Parathyroid adenoma (tissue), 2 donors: ENCODE data around the gene ADAMTS16.

ENCODE experiments used
- H2AFZ ChIP-seq: fragments of 300-600 bp; sonication (generic); one replicate; pipeline ENCODE4 v1.7.0; 2017; ENCODE audit warnings: antibody characterized with exemption, mild to moderate bottlenecking
- H3K27ac ChIP-seq: fragments of 300-600 bp; sonication (generic); one replicate; pipeline ENCODE4 v1.7.0; 2017
- H3K27me3 ChIP-seq: fragments of 300-600 bp; sonication (generic); one replicate; pipeline ENCODE4 v1.7.0; 2017; ENCODE audit warnings: low read length; ENCODE audit not compliant: control insufficient read depth, insufficient read depth
- H3K36me3 ChIP-seq: fragments of 300-600 bp; sonication (generic); one replicate; pipeline ENCODE4 v1.7.0; 2017; ENCODE audit warnings: low read length; ENCODE audit not compliant: control insufficient read depth, insufficient read depth
- H3K4me1 ChIP-seq: fragments of 300-600 bp; sonication (generic); one replicate; pipeline ENCODE4 v1.7.0; 2017; ENCODE audit warnings: control low read depth
- H3K4me2 ChIP-seq: fragments of 300-600 bp; sonication (generic); one replicate; pipeline ENCODE4 v1.7.0; 2017; ENCODE audit warnings: low read length
- H3K4me3 ChIP-seq: fragments of 300-600 bp; sonication (generic); one replicate; pipeline ENCODE4 v1.7.0; 2017; ENCODE audit warnings: low read depth, low read length
- H3K79me2 ChIP-seq: fragments of 300-600 bp; sonication (generic); one replicate; pipeline ENCODE4 v1.7.0; 2017; ENCODE audit warnings: control low read depth
- H3K9ac ChIP-seq: fragments of 300-600 bp; sonication (generic); one replicate; pipeline ENCODE4 v1.7.0; 2017; ENCODE audit warnings: mild to moderate bottlenecking
- H3K9me3 ChIP-seq: fragments of 300-600 bp; sonication (generic); one replicate; pipeline ENCODE4 v1.7.0; 2017; ENCODE audit warnings: low read length; ENCODE audit not compliant: control insufficient read depth
- TF ChIP-seq, protein P1 (sequence below): fragments of 300-600 bp; sonication (generic); IDR thresholded peaks from one replicate; pipeline ENCODE4 v1.7.0; 2017; ENCODE audit warnings: antibody characterized with exemption, mild to moderate bottlenecking
- donor health status: primary hyperparathyroidism.

ADAMTS16 gene

DNA sequence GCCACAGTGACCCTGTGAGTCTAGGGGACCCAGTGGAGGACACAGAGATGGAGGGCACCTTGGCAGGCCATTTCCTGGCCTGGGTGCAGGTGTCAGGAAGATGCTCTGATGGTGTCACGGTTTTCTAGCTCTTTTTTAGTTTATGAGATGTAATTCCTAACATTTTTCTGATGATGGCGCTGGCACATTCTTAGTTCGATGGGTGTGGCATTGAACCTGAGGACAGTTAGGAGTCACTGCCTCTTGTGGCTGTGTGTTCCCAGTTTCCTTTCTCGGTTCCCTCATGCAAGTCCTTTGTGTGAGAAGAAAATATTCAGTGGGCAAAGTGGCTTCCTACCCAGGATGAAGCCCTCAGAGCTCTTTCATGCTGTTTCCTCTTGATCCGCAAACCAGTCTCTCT, 152.9 kb downstream of the ADAMTS16 start:
- no peaks in the 10 kb centered on the region for H3K9me3 ChIP-seq
- no peak overlapping the region for H3K4me2 ChIP-seq
- H3K36me3 ChIP-seq: no peaks in the 10 kb centered on the region
- H3K4me1 ChIP-seq: no peaks in the 10 kb centered on the region
- no peaks in the 10 kb centered on the region for H3K27me3 ChIP-seq
- no peak overlapping the region for H2AFZ ChIP-seq
- no peak overlapping the region for H3K27ac ChIP-seq
- H3K9ac ChIP-seq: no peak overlapping the region
- TF ChIP-seq, protein P1, sequence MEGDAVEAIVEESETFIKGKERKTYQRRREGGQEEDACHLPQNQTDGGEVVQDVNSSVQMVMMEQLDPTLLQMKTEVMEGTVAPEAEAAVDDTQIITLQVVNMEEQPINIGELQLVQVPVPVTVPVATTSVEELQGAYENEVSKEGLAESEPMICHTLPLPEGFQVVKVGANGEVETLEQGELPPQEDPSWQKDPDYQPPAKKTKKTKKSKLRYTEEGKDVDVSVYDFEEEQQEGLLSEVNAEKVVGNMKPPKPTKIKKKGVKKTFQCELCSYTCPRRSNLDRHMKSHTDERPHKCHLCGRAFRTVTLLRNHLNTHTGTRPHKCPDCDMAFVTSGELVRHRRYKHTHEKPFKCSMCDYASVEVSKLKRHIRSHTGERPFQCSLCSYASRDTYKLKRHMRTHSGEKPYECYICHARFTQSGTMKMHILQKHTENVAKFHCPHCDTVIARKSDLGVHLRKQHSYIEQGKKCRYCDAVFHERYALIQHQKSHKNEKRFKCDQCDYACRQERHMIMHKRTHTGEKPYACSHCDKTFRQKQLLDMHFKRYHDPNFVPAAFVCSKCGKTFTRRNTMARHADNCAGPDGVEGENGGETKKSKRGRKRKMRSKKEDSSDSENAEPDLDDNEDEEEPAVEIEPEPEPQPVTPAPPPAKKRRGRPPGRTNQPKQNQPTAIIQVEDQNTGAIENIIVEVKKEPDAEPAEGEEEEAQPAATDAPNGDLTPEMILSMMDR: no peak
- H3K79me2 ChIP-seq: no peaks in the 10 kb centered on the region
- H3K4me3 ChIP-seq: no peak overlapping the region

DNA sequence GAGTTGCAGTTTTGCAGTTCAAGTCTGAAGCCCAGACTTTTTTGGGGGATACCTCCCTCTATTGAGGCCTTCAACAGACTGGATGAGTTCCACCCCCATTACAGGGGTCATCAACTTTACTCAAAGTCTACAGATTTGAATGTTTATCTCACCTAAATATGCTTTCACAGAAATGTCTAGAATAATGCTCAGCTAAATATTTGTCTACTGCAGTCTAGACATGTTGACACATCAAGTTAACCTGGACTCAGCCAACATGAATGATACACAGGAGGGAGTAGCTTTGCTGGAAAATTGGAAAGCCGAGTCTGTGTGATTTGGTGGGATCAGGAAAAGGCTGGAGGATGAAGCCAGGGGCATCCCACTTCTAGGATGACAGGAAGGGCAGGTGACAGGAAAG, 154.3 kb downstream of the ADAMTS16 start:
- TF ChIP-seq, protein P1: no peak
- no peak overlapping the region for H3K9ac ChIP-seq
- H3K9me3 ChIP-seq: no peaks in the 10 kb centered on the region
- no peak overlapping the region for H2AFZ ChIP-seq
- no peak overlapping the region for H3K4me2 ChIP-seq
- no peaks in the 10 kb centered on the region for H3K27me3 ChIP-seq
- no peaks in the 10 kb centered on the region for H3K4me1 ChIP-seq
- no peaks in the 10 kb centered on the region for H3K79me2 ChIP-seq
- H3K4me3 ChIP-seq: no peak overlapping the region
- H3K27ac ChIP-seq: no peak overlapping the region
- no peaks in the 10 kb centered on the region for H3K36me3 ChIP-seq

DNA sequence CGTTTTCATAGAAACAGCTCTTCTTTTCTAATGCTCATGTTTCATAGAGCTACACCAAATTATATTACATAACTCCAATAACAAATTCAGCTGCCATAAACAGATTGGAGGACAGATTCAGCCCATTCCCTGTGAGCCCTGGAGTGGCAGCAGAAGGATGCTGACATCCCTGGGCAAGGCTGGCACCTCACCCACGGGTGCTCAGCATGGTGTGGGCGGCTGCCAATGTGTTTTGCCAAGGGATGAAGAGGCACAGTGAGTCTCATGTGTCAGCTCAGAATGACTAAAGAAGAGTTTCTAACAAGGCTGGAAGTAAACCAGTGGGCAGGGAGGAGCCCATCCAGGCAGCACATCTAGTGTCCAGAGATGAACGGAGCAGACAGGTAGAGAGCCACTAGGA, 155.2 kb downstream of the ADAMTS16 start:
- Histone ChIP-seq H3K4me1 (no peaks in the 10 kb centered on the region), H3K4me2 (no peak overlapping the region), H3K27me3 (no peaks in the 10 kb centered on the region), H3K36me3 (no peaks in the 10 kb centered on the region), H2AFZ (no peak overlapping the region), H3K79me2 (no peaks in the 10 kb centered on the region), H3K9ac (no peak overlapping the region), H3K9me3 (no peaks in the 10 kb centered on the region), H3K27ac (no peak overlapping the region), H3K4me3 (no peak overlapping the region)
- TF ChIP-seq, protein P1: no peak

DNA sequence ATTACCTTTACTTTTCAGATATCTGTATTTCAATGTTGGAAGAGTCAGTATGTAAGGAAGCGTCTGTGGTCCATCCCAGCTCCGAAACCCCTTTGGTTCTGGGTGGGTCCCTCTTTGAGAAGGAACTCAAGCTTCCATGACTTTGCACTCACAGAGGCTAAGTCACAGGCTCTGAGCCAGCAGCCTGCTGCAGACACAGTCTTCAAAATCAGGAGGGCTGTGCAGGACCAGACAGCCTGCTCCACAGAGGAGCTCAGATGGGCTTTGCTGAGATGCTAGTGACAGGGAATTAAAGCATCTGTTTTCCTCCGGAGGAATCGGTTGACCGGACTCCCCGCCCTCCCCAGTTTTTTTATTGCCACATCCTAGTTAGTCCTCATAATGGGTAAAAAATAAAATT, 155.9 kb downstream of the ADAMTS16 start:
- H2AFZ ChIP-seq: no peak overlapping the region
- no peaks in the 10 kb centered on the region for H3K36me3 ChIP-seq
- no peaks in the 10 kb centered on the region for H3K79me2 ChIP-seq
- no peaks in the 10 kb centered on the region for H3K9me3 ChIP-seq
- H3K4me2 ChIP-seq: no peak overlapping the region
- TF ChIP-seq, protein P1: no peak
- H3K4me1 ChIP-seq: no peaks in the 10 kb centered on the region
- no peak overlapping the region for H3K27ac ChIP-seq
- H3K4me3 ChIP-seq: no peak overlapping the region
- H3K27me3 ChIP-seq: no peaks in the 10 kb centered on the region
- H3K9ac ChIP-seq: no peak overlapping the region

DNA sequence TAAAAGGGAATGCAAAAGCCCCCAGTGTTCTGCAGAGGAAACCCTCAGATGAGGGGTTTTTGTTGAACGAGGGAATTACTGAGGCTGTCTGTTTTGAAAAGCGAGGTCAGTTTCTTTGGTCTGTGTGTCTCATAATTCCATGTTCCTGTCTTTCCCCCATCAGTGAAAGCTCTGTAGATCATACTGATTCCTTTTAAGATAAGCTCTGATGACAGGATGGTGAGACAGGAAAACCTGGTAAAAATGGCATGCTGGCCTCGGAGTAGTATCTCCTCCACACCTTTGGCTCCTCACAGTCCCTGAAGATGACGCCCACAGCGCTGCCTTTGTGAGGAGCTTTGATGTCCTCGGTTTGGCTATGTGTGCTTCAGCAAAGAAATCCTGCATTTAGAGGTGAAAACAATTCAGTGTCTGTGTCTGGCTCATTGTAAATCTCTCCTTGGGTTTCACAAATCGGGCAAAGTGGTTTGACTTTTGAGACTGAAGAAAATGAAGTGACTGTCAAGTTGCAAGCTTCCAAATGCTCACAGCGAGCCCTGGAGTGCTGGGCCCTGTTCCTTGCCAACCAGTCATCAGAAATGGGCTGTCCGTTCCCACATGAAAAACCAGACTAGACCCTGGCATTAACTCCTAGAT, 157.4 kb downstream of the ADAMTS16 start:
- H3K36me3 ChIP-seq: no peaks in the 10 kb centered on the region
- H3K4me1 ChIP-seq: no peaks in the 10 kb centered on the region
- H3K27ac ChIP-seq: no peak overlapping the region
- H3K9ac ChIP-seq: no peak overlapping the region
- no peak overlapping the region for H2AFZ ChIP-seq
- TF ChIP-seq, protein P1: no peak
- no peak overlapping the region for H3K4me3 ChIP-seq
- H3K27me3 ChIP-seq: no peaks in the 10 kb centered on the region
- no peaks in the 10 kb centered on the region for H3K9me3 ChIP-seq
- H3K79me2 ChIP-seq: no peaks in the 10 kb centered on the region
- no peak overlapping the region for H3K4me2 ChIP-seq
